K562 (cell line): ENCODE data around the gene SERGEF. TPM values are rescaled to one million over a fixed set of nuclear protein-coding genes. Genes with fewer than 3 reads are reported as not detected.

Source experiments
- ATAC-seq: fragments of 200-7000 bp; cut with Tn5 transposase; 3 replicates; pipeline ENCODE4 v1.9.1; 2020; ENCODE audit warnings: moderate library complexity
- BruUV-seq: library from RNA; stranded (reverse); fragments of 400-500 nt; replicated peaks from 2 replicates; lab custom pipeline; 2021; lab: Mats Ljungman, UMichigan
- CTCF ChIA-PET: fragments of 300-600 bp; formaldehyde crosslinking; extraction: SDS; loops from one replicate; lab custom pipeline; 2021; ENCODE audit warnings: low intra/inter-chr PET ratio; lab: Yijun Ruan, JAX
- POLR2A ChIA-PET: fragments of 300-600, 350-650 bp; sonication (Branson Sonifier 250); formaldehyde crosslinking; extraction: SDS; loops from one replicate; lab custom pipeline; 2021; ENCODE audit warnings: antibody characterized with exemption, inconsistent platforms; lab: Yijun Ruan, JAX
- DNase-seq, 4 experiments: peaks; one replicate each; pipeline versions ENCODE4 v3.0.0 to v3.0.0-alpha.2; 2011 to 2018; ENCODE audit warnings: low spot score in 3 of 4, mixed read lengths in 3 of 4; ENCODE audit errors: extremely low read depth in 1 of 4
- FAIRE-seq: peaks from 2 replicates; lab custom pipeline; 2011; peaks lifted over from hg19 to GRCh38; lab: Jason Lieb, UNC
- H2AFZ ChIP-seq: 2 replicates; pipeline ENCODE4 v1.6.0; 2011; ENCODE audit warnings: low read depth, low read length, control low read depth, inconsistent platforms
- H3K27ac ChIP-seq: fragments of 200-600 bp; 3 replicates; pipeline ENCODE4 v1.8.0; 2011; ENCODE audit warnings: low read depth, mild to moderate bottlenecking, control low read depth, inconsistent platforms, low read length, moderate library complexity, mixed read lengths; ENCODE audit errors: extremely low read depth
- H3K27me3 ChIP-seq, 2 experiments: fragments of 300-600 bp in 1 of 2; 2 replicates in 1 of 2; 3 replicates in 1 of 2; pipeline versions ENCODE4 v1.6.0 to v1.8.0; 2011; ENCODE audit warnings: inconsistent platforms in 2 of 2, low read length in 2 of 2, mild to moderate bottlenecking in 1 of 2, mixed read lengths in 1 of 2, moderate library complexity in 1 of 2; ENCODE audit not compliant: control insufficient read depth in 2 of 2, insufficient read depth in 2 of 2
- H3K36me3 ChIP-seq: fragments of 300-600 bp; 3 replicates; pipeline ENCODE4 v1.8.0; 2011; ENCODE audit warnings: mild to moderate bottlenecking, low read length, inconsistent platforms; ENCODE audit not compliant: control insufficient read depth, insufficient read depth
- H3K4me1 ChIP-seq, 2 experiments: fragments of 200-600 bp in 1 of 2; replicated peaks in 1 of 2; 2 replicates in 1 of 2; 3 replicates in 1 of 2; pipeline versions ENCODE4 v1.5.1 to v1.8.0; 2011; ENCODE audit warnings: inconsistent platforms in 2 of 2, low read length in 2 of 2, mild to moderate bottlenecking in 1 of 2, mixed read lengths in 1 of 2, moderate library complexity in 1 of 2; ENCODE audit not compliant: control insufficient read depth in 2 of 2, insufficient read depth in 2 of 2
- H3K4me2 ChIP-seq: 2 replicates; pipeline ENCODE4 v1.6.1; 2011; ENCODE audit warnings: low read length, control low read depth, inconsistent platforms, mixed read lengths; ENCODE audit not compliant: insufficient read depth
- H3K4me3 ChIP-seq: fragments of 200-600 bp; sonication (generic), shearing (Covaris generic); 2 replicates; pipeline ENCODE4 v1.5.1; 2016; ENCODE audit warnings: control low read depth, inconsistent platforms
- H3K79me2 ChIP-seq: fragments of 200-600 bp; 3 replicates; pipeline ENCODE4 v1.8.0; 2011; ENCODE audit warnings: low read length, inconsistent platforms; ENCODE audit not compliant: control insufficient read depth, insufficient read depth
- H3K9ac ChIP-seq, 2 experiments: 2 replicates each; pipeline versions ENCODE4 v1.6.0 to v1.6.1; 2011; ENCODE audit warnings: low read depth in 2 of 2, low read length in 2 of 2, control low read depth in 1 of 2, inconsistent platforms in 1 of 2, mild to moderate bottlenecking in 1 of 2, mixed read lengths in 1 of 2; ENCODE audit not compliant: insufficient read depth in 1 of 2
- H3K9me1 ChIP-seq: one replicate; pipeline ENCODE4 v1.6.0; 2011; ENCODE audit warnings: inconsistent platforms, mild to moderate bottlenecking, low read length, moderate library complexity; ENCODE audit not compliant: control insufficient read depth, insufficient read depth
- H3K9me3 ChIP-seq: replicated peaks from 2 replicates; pipeline ENCODE4 v1.5.1; 2011; ENCODE audit warnings: low read depth, low read length, inconsistent platforms; ENCODE audit not compliant: control insufficient read depth, insufficient read depth
- H4K20me1 ChIP-seq: replicated peaks from 2 replicates; pipeline ENCODE4 v1.6.1; 2011; ENCODE audit warnings: low read length, inconsistent platforms, mixed read lengths; ENCODE audit not compliant: control insufficient read depth, insufficient read depth
- ELF1 ChIP-seq: fragments of 200-800 bp; sonication (Bioruptor generic); IDR thresholded peaks from 2 replicates; pipeline ENCODE4 v1.6.1; 2016; ENCODE audit warnings: missing genetic modification characterization, missing compliant biosample characterization
- HIVEP1 ChIP-seq: fragments of 250-450 bp; sonication (Bioruptor Pico); IDR thresholded peaks from 2 replicates; pipeline ENCODE4 v1.4.0; 2020; ENCODE audit warnings: mild to moderate bottlenecking
- MLLT1 ChIP-seq, 2 experiments: fragments of 450-650 bp; IDR thresholded peaks; 2 replicates each; pipeline ENCODE4 v1.6.1; 2016
- NR4A1 ChIP-seq, 2 experiments: fragments of 250-450 bp in 1 of 2; fragments of 450-650 bp in 1 of 2; sonication (Bioruptor Pico) in 1 of 2; IDR thresholded peaks; 2 replicates each; pipeline versions ENCODE4 v1.4.0 to v1.6.1; 2016 to 2020; ENCODE audit warnings: mild to moderate bottlenecking in 2 of 2, missing compliant biosample characterization in 1 of 2, missing genetic modification characterization in 1 of 2, moderate library complexity in 1 of 2
- TOE1 ChIP-seq, 2 experiments: fragments of 450-650 bp in 1 of 2; sonication (generic) in 1 of 2; formaldehyde crosslinking in 1 of 2; IDR thresholded peaks; 2 replicates each; pipeline versions ENCODE4 v1.7.1 to v1.8.0; 2016 to 2022; ENCODE audit warnings: borderline replicate concordance in 2 of 2, mild to moderate bottlenecking in 2 of 2, antibody characterized with exemption in 1 of 2, inconsistent platforms in 1 of 2, low read depth in 1 of 2, missing genetic modification reagents in 1 of 2, moderate library complexity in 1 of 2
- ZC3H11A ChIP-seq: IDR thresholded peaks from 2 replicates; pipeline ENCODE4 v1.6.1; 2012; ENCODE audit warnings: low read depth, low read length, improper control_type of control experiment
- ZSCAN32 ChIP-seq: fragments of 450-650 bp; formaldehyde crosslinking; IDR thresholded peaks from 2 replicates; pipeline ENCODE4 v1.4.0; 2020; ENCODE audit warnings: mild to moderate bottlenecking, moderate library complexity
- WGBS: fragments of 100-300 bp; shearing (Covaris generic); methylation state at CpG from one replicate; pipeline ENCODE4 v1.1.6; 2016; ENCODE audit warnings: low coverage, mixed read lengths; ENCODE audit not compliant: insufficient coverage; ENCODE audit errors: missing lambda C conversion rate; 5-methylcytosine and 5-hydroxymethylcytosine counted together
- in situ Hi-C: fragments of 300-500 bp; cut with MboI; formaldehyde crosslinking; loops from 4 replicates; pipeline ENCODE4 v1.15.0; 2018; ENCODE audit warnings: inconsistent platforms, mixed read lengths
- intact Hi-C: fragments of 100-400 bp; cut with micrococcal nuclease; formaldehyde crosslinking; loops from 2 replicates; pipeline ENCODE4 v1.14.2; 2022
- polyA plus RNA-seq, 8 experiments: library from polyadenylated mRNA; depleted of rRNA in 4 of 8; stranded (reverse) in 5 of 8; unstranded in 3 of 8; fragments of >200 nt; fragmentation: Nextera tagmentation in 2 of 8; fragmentation: Illumina TruSeq in 1 of 8; extraction: Ambion mirVana in 2 of 8; extraction: Trizol in 1 of 8; gene quantifications; 2 replicates each; pipeline versions ENCODE4 v1.2.1 to v1.2.3, GENCODE V29; 2011 to 2014; ENCODE audit warnings: inconsistent platforms in 1 of 8, missing spikeins in 1 of 8
- total RNA-seq, 7 experiments: library from RNA; depleted of rRNA in 6 of 7; stranded (reverse); fragments of >200 nt in 6 of 7; fragmentation: Illumina TruSeq in 2 of 7; extraction: Trizol in 2 of 7; gene quantifications; 2 replicates each; pipeline versions ENCODE4 v1.2.1 to v1.2.3, GENCODE V29; 2011 to 2021; ENCODE audit warnings: low replicate concordance in 1 of 7

SERGEF gene
- total and polyA plus RNA-seq, 9 of the 15 experiments (the other 6 are each of a cell fraction or from before 2014, with no cell fraction given), result 10.2 to 28.0 (median 19.9) TPM

DNA sequence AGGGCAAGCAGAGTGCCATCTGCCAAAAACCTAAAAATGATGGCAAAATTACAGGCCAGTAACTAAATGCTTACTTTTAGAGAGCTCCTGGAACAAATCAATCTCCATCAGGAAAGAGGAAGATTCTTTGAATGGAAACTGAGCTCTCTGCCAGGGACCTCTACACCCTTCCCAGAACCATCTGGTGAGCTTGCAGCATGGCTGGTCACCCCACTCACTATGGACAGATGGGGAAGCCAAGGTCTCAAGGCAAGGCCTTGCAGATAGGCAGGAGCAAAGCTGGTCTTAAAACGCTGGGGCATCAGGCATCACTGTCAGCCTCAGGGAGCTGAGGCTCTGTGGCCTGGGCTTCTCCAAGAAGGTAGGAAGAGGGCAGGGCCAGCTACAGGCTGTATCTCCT is 36.2 kb downstream of the SERGEF start:
- TF ChIP-seq ZSCAN32 (CRISPR knock-in tag) (no peak), NR4A1 (CRISPR knock-in tag; IDR thresholded peaks at IDR 0.05) (no peak), NR4A1 (tag; IDR thresholded peaks at IDR 0.05) (no peak), HIVEP1 (no peak), MLLT1 (IDR thresholded peaks at IDR 0.05) (no peak), TOE1 (IDR thresholded peaks at IDR 0.05; ENCODE audit: borderline replicate concordance) (no peak), TOE1 (CRISPR knock-in tag; IDR thresholded peaks at IDR 0.05; ENCODE audit: borderline replicate concordance, low read depth) (no peak), ELF1 (tag) (no peak), ZC3H11A (no peak)
- Histone ChIP-seq H3K27me3 (no peaks in the 10 kb centered on the region), H3K4me1 (no peaks in the 10 kb centered on the region), H3K9me3 (no peaks in the 10 kb centered on the region), H3K4me2 (no peak overlapping the region), H3K79me2 (no peaks in the 10 kb centered on the region), H3K4me3 (no peak overlapping the region), H3K27ac (no peak overlapping the region), H2AFZ (no peak overlapping the region), H3K36me3 (no peaks in the 10 kb centered on the region; the same call in 2 of the 3 replicates), H3K9me1 (no peaks in the 10 kb centered on the region), H3K9ac (no peak overlapping the region), H4K20me1 (peaks cover 4% of the 10 kb centered on the region; the same call in 1 of the 2 replicates)
- FAIRE-seq, result no peak
- in situ Hi-C loops (loop anchor here (5.0 kb wide), 2 partner anchors 209 to 379 kb away; no protein-coding TSS in a partner anchor), intact Hi-C loops (no loop called here)
- POLR2A ChIA-PET, result no interaction called here
- ATAC-seq, result no peak
- no peak for DNase-seq
- no TSS peak for BruUV-seq
- 14% methylated on average over 1 of the region's 1 CpG for WGBS
- CTCF ChIA-PET, result no interaction called here
